Endothelial cell of umbilical vein (primary cell): ENCODE results near the gene SHROOM2.

Experiments used
- EZH2 ChIP-seq: IDR thresholded peaks from 2 replicates; pipeline ENCODE4 v1.6.1; 2012; ENCODE audit warnings: borderline replicate concordance, low read depth, mild to moderate bottlenecking, moderate library complexity, low read length, inconsistent platforms; ENCODE audit not compliant: severe bottlenecking
- MYC ChIP-seq: IDR thresholded peaks from one replicate; pipeline ENCODE4 v1.6.1; 2011; ENCODE audit warnings: mild to moderate bottlenecking, low read depth, low read length
- POLR2A ChIP-seq: IDR thresholded peaks from 2 replicates; pipeline ENCODE4 v1.6.1; 2012; ENCODE audit warnings: low read depth, mild to moderate bottlenecking, control low read depth, low read length
- TF ChIP-seq, protein P1 (sequence below), 2 donors: IDR thresholded peaks; 1 replicate in 1 of 2; 2 replicates in 1 of 2; pipeline ENCODE4 v1.5.1; 2011; ENCODE audit warnings: low read length in 2 of 2, mild to moderate bottlenecking in 2 of 2, moderate library complexity in 2 of 2, control low read depth in 1 of 2, inconsistent platforms in 1 of 2, low read depth in 1 of 2; ENCODE audit not compliant: insufficient read depth in 1 of 2; ENCODE audit errors: extremely low read depth in 1 of 2
- TF ChIP-seq, protein P2 (sequence below): IDR thresholded peaks from 2 replicates; pipeline ENCODE4 v1.6.1; 2011; ENCODE audit not compliant: insufficient read depth, insufficient read length

- TF ChIP-seq, protein P1, sequence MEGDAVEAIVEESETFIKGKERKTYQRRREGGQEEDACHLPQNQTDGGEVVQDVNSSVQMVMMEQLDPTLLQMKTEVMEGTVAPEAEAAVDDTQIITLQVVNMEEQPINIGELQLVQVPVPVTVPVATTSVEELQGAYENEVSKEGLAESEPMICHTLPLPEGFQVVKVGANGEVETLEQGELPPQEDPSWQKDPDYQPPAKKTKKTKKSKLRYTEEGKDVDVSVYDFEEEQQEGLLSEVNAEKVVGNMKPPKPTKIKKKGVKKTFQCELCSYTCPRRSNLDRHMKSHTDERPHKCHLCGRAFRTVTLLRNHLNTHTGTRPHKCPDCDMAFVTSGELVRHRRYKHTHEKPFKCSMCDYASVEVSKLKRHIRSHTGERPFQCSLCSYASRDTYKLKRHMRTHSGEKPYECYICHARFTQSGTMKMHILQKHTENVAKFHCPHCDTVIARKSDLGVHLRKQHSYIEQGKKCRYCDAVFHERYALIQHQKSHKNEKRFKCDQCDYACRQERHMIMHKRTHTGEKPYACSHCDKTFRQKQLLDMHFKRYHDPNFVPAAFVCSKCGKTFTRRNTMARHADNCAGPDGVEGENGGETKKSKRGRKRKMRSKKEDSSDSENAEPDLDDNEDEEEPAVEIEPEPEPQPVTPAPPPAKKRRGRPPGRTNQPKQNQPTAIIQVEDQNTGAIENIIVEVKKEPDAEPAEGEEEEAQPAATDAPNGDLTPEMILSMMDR (IDR thresholded peaks at IDR 0.05; ENCODE audit: extremely low read depth in 1 of 2, insufficient read depth in 1 of 2, low read depth in 1 of 2, low read length in 2 of 2): no peak
- no peak for TF ChIP-seq POLR2A
- TF ChIP-seq EZH2: no peak
- TF ChIP-seq, protein P2, sequence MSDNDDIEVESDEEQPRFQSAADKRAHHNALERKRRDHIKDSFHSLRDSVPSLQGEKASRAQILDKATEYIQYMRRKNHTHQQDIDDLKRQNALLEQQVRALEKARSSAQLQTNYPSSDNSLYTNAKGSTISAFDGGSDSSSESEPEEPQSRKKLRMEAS: no peak
- TF ChIP-seq MYC: no peak
Observed at GRCh38 chrX:9790866-9791265, 4.6 kb downstream of the SHROOM2 start.
